HG03460 (cell line): Measurements from ENCODE around the gene DACT1.

ENCODE experiments used
- ATAC-seq: cut with Tn5 transposase; IDR thresholded peaks from one replicate; pipeline ENCODE4 v1.9.1; 2021; ENCODE audit not compliant: unreplicated experiment

Gene DACT1

GRCh38 chr14:58665773-58666500 lies 28.2 kb downstream of the DACT1 start:
- no peak for ATAC-seq

- no peak for ATAC-seq
Observed at GRCh38 chr14:58666737-58667136, 29.0 kb downstream of the DACT1 start.

GRCh38 chr14:58667900-58668299 lies 30.1 kb downstream of the DACT1 start:
- no peak for ATAC-seq

GRCh38 chr14:58668848-58669480 lies 31.2 kb downstream of the DACT1 start:
- no peak for ATAC-seq

- no peak for ATAC-seq
Observed at GRCh38 chr14:58669556-58670200, 31.9 kb downstream of the DACT1 start.

GRCh38 chr14:58671024-58671423 lies 33.3 kb downstream of the DACT1 start:
- no peak for ATAC-seq

GRCh38 chr14:58671436-58671835 lies 33.7 kb downstream of the DACT1 start:
- no peak for ATAC-seq

GRCh38 chr14:58673722-58674121 lies 36.0 kb downstream of the DACT1 start:
- no peak for ATAC-seq

GRCh38 chr14:58677001-58677400 lies 39.2 kb downstream of the DACT1 start:
- ATAC-seq, result no peak

- ATAC-seq, result no peak
Observed at GRCh38 chr14:58677517-58677916, 39.8 kb downstream of the DACT1 start.

GRCh38 chr14:58677996-58678395 lies 40.2 kb downstream of the DACT1 start:
- no peak for ATAC-seq

GRCh38 chr14:58680698-58681097 lies 42.9 kb downstream of the DACT1 start:
- no peak for ATAC-seq

GRCh38 chr14:58687232-58687795 lies 49.6 kb downstream of the DACT1 start:
- no peak for ATAC-seq

GRCh38 chr14:58690801-58691516 lies 53.2 kb downstream of the DACT1 start:
- no peak for ATAC-seq

- no peak for ATAC-seq
Observed at GRCh38 chr14:58693048-58693447, 55.3 kb downstream of the DACT1 start.

GRCh38 chr14:58695514-58695913 lies 57.8 kb downstream of the DACT1 start:
- no peak for ATAC-seq

GRCh38 chr14:58697266-58697929 lies 59.6 kb downstream of the DACT1 start:
- ATAC-seq, result no peak
